GM12874 (cell line): Measurements from ENCODE around the gene MXRA7.

Experiments
- TF ChIP-seq, protein P1 (sequence below): IDR thresholded peaks from 2 replicates; pipeline ENCODE4 v1.5.1; 2011; ENCODE audit warnings: low read depth, mild to moderate bottlenecking, control low read depth, low read length, moderate library complexity; ENCODE audit not compliant: insufficient read depth

Gene MXRA7

DNA sequence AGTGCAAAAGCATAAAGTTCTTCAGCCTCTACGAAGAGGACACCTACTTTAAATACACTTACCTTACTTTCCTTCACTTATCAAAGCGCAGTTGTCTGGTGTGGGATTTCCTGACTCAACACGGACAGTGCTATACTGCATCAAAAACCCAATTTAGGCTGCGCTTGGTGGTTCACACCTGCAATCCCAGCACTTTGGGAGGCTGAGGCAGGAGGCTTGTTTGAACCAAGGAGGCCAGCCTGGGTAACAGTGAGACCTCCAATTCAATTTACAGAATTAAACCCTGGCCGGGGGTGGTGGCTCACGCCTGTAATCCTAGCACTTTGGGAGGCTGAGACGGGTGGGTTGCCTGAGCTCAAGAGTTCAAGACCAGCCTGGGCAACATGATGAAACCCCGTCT, 11.5 kb upstream of the MXRA7 start:
- TF ChIP-seq, protein P1, sequence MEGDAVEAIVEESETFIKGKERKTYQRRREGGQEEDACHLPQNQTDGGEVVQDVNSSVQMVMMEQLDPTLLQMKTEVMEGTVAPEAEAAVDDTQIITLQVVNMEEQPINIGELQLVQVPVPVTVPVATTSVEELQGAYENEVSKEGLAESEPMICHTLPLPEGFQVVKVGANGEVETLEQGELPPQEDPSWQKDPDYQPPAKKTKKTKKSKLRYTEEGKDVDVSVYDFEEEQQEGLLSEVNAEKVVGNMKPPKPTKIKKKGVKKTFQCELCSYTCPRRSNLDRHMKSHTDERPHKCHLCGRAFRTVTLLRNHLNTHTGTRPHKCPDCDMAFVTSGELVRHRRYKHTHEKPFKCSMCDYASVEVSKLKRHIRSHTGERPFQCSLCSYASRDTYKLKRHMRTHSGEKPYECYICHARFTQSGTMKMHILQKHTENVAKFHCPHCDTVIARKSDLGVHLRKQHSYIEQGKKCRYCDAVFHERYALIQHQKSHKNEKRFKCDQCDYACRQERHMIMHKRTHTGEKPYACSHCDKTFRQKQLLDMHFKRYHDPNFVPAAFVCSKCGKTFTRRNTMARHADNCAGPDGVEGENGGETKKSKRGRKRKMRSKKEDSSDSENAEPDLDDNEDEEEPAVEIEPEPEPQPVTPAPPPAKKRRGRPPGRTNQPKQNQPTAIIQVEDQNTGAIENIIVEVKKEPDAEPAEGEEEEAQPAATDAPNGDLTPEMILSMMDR, result no peak

DNA sequence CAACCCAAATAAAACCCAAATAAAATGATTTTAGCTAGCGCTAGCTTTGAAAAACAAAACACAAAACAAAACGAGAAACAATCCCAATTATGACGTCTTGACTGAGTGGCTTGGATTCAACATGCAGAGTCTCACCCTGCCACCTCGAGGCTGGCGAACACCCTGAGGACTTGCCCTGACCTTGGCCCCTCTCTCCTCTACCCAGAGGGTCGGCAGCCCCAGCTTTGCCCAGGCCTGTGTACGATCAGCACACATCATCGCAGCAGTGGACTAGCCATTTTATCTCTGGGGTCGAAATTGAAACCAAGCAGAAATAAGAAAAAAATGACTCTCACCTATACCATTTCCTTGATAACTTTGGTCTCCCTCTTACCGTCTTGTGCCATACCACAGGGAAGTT, 10.7 kb upstream of the MXRA7 start:
- TF ChIP-seq, protein P1, result no peak

DNA sequence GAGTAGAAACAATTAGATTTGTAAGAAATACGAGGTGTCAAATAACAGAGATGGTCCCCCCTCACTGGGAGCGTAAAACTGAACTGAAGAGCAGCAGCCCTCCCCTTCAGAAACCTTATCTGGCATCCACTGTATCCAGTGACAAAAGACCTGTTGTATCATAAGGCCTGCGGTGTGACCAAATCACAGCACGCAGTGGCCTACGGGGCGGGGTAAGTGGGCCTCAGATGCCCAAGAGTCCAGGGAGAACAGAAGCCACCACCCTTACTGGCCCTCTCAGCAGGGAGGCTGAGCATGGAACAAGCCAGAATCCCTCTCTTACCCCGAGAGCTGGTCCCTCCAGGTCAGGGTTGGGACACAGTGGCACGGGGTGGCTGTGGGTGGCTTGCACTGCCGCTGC, 10.2 kb upstream of the MXRA7 start:
- TF ChIP-seq, protein P1, result no peak

DNA sequence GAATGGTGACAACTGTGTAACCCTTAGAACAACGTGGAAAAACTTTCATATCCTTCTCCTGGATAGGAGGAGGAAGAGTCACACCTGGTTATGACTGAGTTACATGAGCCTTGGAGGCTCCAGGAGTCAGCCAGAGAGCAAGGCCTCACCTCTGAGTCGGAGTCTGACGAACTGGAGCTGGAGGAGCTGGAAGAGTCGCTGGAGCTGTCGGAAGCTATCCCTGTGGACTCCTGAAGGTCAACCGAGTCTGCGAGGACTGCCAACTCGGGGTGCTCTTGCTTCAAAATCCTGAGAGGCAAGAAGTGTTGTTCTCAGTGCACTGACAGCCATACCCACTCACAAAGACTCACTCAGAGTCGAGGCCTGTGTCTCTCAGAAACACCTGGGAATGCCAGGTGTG, 9.4 kb upstream of the MXRA7 start:
- TF ChIP-seq, protein P1, result no peak

DNA sequence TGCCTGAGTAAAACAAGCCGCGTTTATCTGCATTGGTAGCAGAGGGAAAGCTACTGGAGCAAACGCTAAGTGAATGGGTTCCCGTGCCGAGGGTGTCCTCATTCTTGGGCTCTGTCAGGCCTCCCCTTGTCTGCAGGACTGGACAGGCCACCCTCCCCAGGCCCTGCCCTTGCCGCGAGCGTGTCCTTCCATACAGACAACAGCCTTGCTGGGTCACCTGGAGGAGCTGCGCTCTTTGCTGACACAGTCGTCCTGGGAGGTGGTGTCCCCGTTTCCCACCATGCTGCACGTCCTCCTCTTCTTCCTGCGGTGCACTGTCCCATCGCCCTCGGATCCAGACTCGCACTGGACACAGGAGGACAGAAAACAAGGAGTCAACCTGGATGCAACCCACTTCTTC, 7.8 kb upstream of the MXRA7 start:
- TF ChIP-seq, protein P1, result no peak

DNA sequence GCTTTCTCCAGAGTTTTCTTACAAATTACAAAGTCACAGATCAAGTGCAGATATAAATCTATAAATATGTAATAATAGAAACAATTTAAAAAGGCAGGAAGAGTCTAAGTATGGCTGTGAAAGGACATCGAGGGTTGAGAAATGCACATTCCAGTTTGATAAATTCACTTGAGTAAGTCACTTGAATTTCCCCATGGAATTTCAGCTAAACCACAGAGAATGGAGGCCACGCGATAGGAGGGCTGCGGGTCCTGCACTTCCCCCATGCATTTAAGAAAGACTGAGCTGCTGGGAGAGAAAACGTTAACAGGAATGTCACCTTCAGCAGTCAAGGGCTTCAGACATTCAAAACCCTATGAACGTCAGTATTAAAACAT, 6.1 kb upstream of the MXRA7 start:
- TF ChIP-seq, protein P1, result no peak

DNA sequence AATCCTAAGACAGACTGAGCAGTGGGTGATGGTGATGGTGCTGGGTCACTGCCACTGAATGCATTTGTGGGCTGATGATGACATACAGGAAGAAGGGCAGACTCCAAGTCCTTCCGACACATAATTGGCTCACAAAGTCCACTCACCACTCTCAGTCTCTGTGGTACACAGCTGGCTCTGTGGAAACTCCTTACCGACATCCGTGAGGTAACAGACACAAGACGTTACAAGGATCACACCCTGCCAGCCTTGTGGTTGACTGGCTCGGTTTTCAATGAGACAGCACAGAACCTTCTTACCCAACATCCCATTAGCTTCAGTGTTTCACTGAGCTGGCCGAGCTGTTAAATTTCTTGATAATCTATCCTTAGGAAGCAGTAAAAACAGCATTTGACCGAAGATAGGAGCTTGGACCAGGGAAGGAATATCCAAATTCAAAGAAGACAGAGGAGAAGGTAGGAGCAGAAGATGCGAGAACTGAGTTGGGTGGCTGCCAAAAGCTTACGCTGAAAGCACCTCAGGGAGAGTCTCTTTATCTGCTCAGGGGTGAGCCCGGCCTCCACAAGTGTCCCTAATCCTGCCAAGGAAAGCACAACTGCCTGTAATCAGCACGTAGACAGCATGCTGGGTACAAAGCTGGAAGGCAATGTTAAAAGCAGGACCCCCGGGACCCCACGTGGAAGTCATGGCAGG, 5.5 kb upstream of the MXRA7 start:
- TF ChIP-seq, protein P1, result no peak

DNA sequence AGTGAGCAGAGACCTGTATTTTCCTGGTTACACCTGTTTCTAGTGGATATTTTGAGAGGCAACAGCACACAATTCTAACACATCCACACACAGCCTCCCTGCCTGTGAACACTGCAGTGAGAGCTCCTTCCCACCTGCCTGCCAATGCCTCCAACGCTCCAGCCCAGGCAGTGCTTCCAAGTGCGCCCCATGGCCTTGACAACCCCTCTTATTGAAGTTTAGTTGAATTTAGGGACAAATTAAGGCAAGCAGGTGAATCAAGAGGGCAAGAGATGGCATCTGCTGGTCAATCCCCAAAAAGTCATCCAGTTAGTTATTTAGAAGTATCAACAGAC, 4.7 kb upstream of the MXRA7 start:
- TF ChIP-seq, protein P1, result no peak
